ENCODE measurements around the gene BBX. TPM values are rescaled to one million over a fixed set of nuclear protein-coding genes. Genes with fewer than 3 reads are reported as not detected.

BBX gene
- polyA plus RNA-seq, 3 donors, result 15.7 to 25.1 (median 16.6) TPM

GRCh38 chr3:107668963-107669362, 146.2 kb downstream of the BBX start:
- no peak for DNase-seq
- Mint-ChIP-seq H3K27ac (no peak overlapping the region), H3K9me3 (no peaks in the 10 kb centered on the region), H3K4me1 (peaks cover 2% of the 10 kb centered on the region), H3K36me3 (peaks cover 0 to 3% of the 10 kb centered on the region in 2 donors), H3K27me3 (ENCODE audit: low read depth in 3 of 3) (no peaks in the 10 kb centered on the region), H3K4me3 (no peak overlapping the region)
- Histone ChIP-seq H3K27ac (ENCODE audit: low read depth in 1 of 2, low read length in 2 of 2) (no peak overlapping the region), H2AFZ (ENCODE audit: insufficient read depth, low read depth, low read length, poor library complexity, severe bottlenecking) (no peak overlapping the region), H3K27me3 (ENCODE audit: control insufficient read depth in 2 of 2, insufficient read depth in 2 of 2, low read length in 2 of 2) (no peaks in the 10 kb centered on the region), H3K9ac (ENCODE audit: insufficient read depth, low read length, poor library complexity, severe bottlenecking) (no peak overlapping the region), H3K4me2 (replicated peaks; ENCODE audit: extremely low read depth, low read length, poor library complexity, severe bottlenecking) (no peak overlapping the region), H3K4me3 (replicated peaks in 1 of 3; ENCODE audit: low read depth in 2 of 3, low read length in 3 of 3) (no peak overlapping the region), H3K79me2 (ENCODE audit: insufficient read depth, low read length) (no peaks in the 10 kb centered on the region), H3K4me1 (ENCODE audit: control insufficient read depth in 1 of 2, insufficient read depth in 2 of 2, low read length in 2 of 2) (no peaks in the 10 kb centered on the region), H3K9me3 (replicated peaks in 1 of 2; ENCODE audit: control insufficient read depth in 1 of 2, insufficient read depth in 1 of 2, low read length in 2 of 2) (no peaks in the 10 kb centered on the region), H4K20me1 (ENCODE audit: insufficient read depth, low read length) (no peaks in the 10 kb centered on the region), H3K36me3 (replicated peaks in 1 of 2; ENCODE audit: control insufficient read depth in 1 of 2, insufficient read depth in 2 of 2, low read length in 2 of 2) (no peaks in the 10 kb centered on the region)
- WGBS (ENCODE audit: insufficient coverage), result 92% methylated on average over 2 of the region's 3 CpGs
- intact Hi-C loops (cut with micrococcal nuclease), result no loop called here
- TF ChIP-seq CTCF (IDR thresholded peaks at IDR 0.05), result no peak

GRCh38 chr3:107669669-107670068, 146.9 kb downstream of the BBX start:
- H3K4me1 Mint-ChIP-seq, result peaks cover 3% of the 10 kb centered on the region
- no peak overlapping the region for H3K4me3 ChIP-seq (replicated peaks in 1 of 3; ENCODE audit: low read depth in 2 of 3, low read length in 3 of 3)
- H3K27ac Mint-ChIP-seq, result no peak overlapping the region
- H3K9me3 Mint-ChIP-seq, result no peaks in the 10 kb centered on the region
- H3K36me3 Mint-ChIP-seq, result peaks cover 0 to 3% of the 10 kb centered on the region in 2 donors
- H3K27ac ChIP-seq (ENCODE audit: low read depth in 1 of 2, low read length in 2 of 2), result no peak overlapping the region
- no peak for DNase-seq
- intact Hi-C loops (cut with micrococcal nuclease), result no loop called here
- H3K4me3 Mint-ChIP-seq, result no peak overlapping the region
- H2AFZ ChIP-seq (ENCODE audit: insufficient read depth, low read depth, low read length, poor library complexity, severe bottlenecking), result no peak overlapping the region
- no peaks in the 10 kb centered on the region for H3K27me3 Mint-ChIP-seq (ENCODE audit: low read depth in 3 of 3)
- no peaks in the 10 kb centered on the region for H4K20me1 ChIP-seq (ENCODE audit: insufficient read depth, low read length)
- H3K9ac ChIP-seq (ENCODE audit: insufficient read depth, low read length, poor library complexity, severe bottlenecking), result no peak overlapping the region
- H3K4me1 ChIP-seq (ENCODE audit: control insufficient read depth in 1 of 2, insufficient read depth in 2 of 2, low read length in 2 of 2), result no peaks in the 10 kb centered on the region
- H3K36me3 ChIP-seq (replicated peaks in 1 of 2; ENCODE audit: control insufficient read depth in 1 of 2, insufficient read depth in 2 of 2, low read length in 2 of 2), result no peaks in the 10 kb centered on the region
- H3K27me3 ChIP-seq (ENCODE audit: control insufficient read depth in 2 of 2, insufficient read depth in 2 of 2, low read length in 2 of 2), result no peaks in the 10 kb centered on the region
- H3K4me2 ChIP-seq (replicated peaks; ENCODE audit: extremely low read depth, low read length, poor library complexity, severe bottlenecking), result no peak overlapping the region
- no peaks in the 10 kb centered on the region for H3K79me2 ChIP-seq (ENCODE audit: insufficient read depth, low read length)
- no peaks in the 10 kb centered on the region for H3K9me3 ChIP-seq (replicated peaks in 1 of 2; ENCODE audit: control insufficient read depth in 1 of 2, insufficient read depth in 1 of 2, low read length in 2 of 2)
- no CpG with 5 or more reads among the region's 1 CpG for WGBS (ENCODE audit: insufficient coverage)
- TF ChIP-seq CTCF (IDR thresholded peaks at IDR 0.05), result no peak

All from CD14-positive monocyte (primary cell).